Measurements from ENCODE around the gene SORL1-AS1.

Gene SORL1-AS1

DNA sequence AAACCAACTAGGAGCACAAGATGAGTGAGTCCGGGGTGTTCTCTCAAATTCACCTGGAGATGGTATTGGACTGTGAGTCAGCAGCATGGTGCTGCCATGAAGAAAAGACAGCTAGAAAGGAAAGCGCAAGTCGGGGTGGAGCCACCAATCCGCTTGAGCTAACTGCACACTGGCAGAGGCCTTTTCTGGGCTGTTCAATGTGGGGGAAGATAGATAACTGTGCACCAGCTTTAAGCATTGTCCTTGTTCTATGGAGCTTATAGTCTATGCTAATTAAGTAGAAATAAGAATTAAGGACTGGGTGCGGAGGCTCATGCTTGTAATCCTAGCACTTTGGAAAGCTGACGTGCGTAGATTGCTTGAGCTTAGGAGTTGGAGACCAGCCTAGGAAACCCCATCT lies 21.9 kb upstream of the SORL1-AS1 start:
- H3K27me3 ChIP-seq: no peaks in the 10 kb centered on the region
- H3K27ac ChIP-seq: no peak overlapping the region
- peaks cover 0 to 22% of the 10 kb centered on the region in 2 donors for H3K36me3 ChIP-seq
- no peak for DNase-seq
- H3K9me3 ChIP-seq: no peaks in the 10 kb centered on the region
- H3K4me3 ChIP-seq: no peak overlapping the region
- no peak for ATAC-seq
- H3K4me1 ChIP-seq: peaks cover 0 to 24% of the 10 kb centered on the region in 2 donors
- TF ChIP-seq, protein P1, sequence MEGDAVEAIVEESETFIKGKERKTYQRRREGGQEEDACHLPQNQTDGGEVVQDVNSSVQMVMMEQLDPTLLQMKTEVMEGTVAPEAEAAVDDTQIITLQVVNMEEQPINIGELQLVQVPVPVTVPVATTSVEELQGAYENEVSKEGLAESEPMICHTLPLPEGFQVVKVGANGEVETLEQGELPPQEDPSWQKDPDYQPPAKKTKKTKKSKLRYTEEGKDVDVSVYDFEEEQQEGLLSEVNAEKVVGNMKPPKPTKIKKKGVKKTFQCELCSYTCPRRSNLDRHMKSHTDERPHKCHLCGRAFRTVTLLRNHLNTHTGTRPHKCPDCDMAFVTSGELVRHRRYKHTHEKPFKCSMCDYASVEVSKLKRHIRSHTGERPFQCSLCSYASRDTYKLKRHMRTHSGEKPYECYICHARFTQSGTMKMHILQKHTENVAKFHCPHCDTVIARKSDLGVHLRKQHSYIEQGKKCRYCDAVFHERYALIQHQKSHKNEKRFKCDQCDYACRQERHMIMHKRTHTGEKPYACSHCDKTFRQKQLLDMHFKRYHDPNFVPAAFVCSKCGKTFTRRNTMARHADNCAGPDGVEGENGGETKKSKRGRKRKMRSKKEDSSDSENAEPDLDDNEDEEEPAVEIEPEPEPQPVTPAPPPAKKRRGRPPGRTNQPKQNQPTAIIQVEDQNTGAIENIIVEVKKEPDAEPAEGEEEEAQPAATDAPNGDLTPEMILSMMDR (IDR thresholded peaks at IDR 0.05): no peak
- intact Hi-C loops (cut with DNase I): no loop called here

DNA sequence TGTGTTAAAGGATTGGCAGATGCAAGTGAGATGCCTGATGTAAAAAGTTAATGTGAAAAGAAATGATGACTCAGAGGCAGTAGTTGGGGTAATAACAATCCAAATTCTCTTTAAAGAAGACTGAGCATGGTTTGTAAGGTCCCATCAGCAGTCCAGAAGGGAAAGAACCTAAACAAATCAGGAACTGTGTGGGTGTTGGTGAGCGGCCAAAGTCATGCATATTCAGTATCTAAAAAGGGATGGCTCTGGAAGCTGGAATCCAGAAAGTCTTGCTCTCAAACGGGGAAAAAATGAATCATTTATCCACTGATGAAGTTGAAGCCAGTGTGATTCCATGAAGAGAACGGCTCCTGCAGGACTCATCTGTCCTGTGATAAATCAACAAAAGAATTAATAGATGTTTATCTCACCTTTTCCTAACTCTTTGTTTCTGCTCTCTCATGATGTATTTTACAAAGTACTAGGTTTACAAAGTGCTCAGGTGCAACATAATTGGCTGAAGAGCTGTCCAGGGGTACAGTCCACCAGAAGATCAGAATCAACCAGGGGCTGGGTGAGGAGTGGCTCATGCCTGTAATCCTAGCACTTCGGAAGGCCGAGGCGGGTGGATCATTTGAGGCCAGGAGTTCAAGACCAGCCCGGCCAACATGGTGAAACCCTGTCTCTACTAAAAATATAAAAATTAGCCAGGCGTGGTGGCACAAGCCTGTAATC lies 20.5 kb upstream of the SORL1-AS1 start:
- no peak overlapping the region for H3K4me3 ChIP-seq
- no peaks in the 10 kb centered on the region for H3K27me3 ChIP-seq
- no peaks in the 10 kb centered on the region for H3K9me3 ChIP-seq
- intact Hi-C loops (cut with DNase I): no loop called here
- H3K4me1 ChIP-seq: peaks cover 0 to 20% of the 10 kb centered on the region in 2 donors
- ATAC-seq (peak; percentile 34), DNase-seq (no peak)
- no peak overlapping the region for H3K27ac ChIP-seq
- TF ChIP-seq, protein P1 (IDR thresholded peaks at IDR 0.05): no peak
- H3K36me3 ChIP-seq: peaks cover 0 to 22% of the 10 kb centered on the region in 2 donors

DNA sequence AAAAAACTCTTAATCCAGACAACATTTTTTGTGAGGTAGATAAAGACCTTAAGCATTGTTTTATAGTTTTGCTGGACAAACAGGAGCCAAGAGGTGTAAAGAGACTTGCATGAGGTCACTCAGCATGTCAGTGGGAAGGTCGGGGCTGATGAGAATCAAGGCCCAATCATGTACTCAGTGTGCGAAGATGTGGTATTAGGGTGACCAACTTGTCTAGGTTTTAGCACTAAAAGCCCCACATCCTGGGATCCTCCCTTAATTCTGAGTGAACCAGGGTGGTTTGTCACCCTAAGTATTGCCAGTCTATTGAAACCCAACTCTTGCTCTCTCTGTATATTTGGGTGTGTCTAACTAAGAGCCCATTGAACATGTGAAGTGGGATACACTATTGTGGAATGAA lies 19.5 kb upstream of the SORL1-AS1 start:
- DNase-seq (no peak), ATAC-seq (no peak)
- Histone ChIP-seq H3K36me3 (peaks cover 0 to 22% of the 10 kb centered on the region in 2 donors), H3K27me3 (no peaks in the 10 kb centered on the region), H3K4me3 (no peak overlapping the region), H3K4me1 (peaks cover 8 to 26% of the 10 kb centered on the region in 2 donors), H3K9me3 (no peaks in the 10 kb centered on the region), H3K27ac (no peak overlapping the region)
- intact Hi-C loops (cut with DNase I): no loop called here
- TF ChIP-seq, protein P1 (IDR thresholded peaks at IDR 0.05): no peak

DNA sequence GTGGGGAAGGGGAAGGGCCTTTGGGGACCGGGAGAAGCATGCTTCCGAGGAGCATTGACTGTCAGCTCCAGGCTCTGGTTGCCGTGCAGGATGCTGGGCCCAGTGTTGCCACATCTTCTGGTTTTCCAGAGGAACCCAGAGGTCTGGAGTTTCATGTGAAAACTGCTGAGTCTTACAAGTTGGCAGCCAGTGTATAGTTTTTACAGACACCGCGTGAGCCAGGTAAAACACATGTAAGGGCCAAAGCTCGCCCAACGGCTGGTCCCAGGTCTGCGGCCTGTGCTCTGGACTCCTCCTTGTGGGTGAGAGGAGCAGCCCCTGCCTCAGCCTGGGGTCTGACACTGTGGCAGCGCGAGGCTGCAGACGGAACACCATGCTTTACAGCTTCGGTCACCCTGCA lies 18.4 kb upstream of the SORL1-AS1 start:
- intact Hi-C loops (cut with DNase I): no loop called here
- Histone ChIP-seq H3K9me3 (no peaks in the 10 kb centered on the region), H3K27me3 (no peaks in the 10 kb centered on the region), H3K27ac (no peak overlapping the region), H3K36me3 (peaks cover 0 to 22% of the 10 kb centered on the region in 2 donors), H3K4me3 (no peak overlapping the region), H3K4me1 (peaks cover 20 to 37% of the 10 kb centered on the region in 2 donors)
- DNase-seq (no peak), ATAC-seq (no peak)
- TF ChIP-seq, protein P1 (IDR thresholded peaks at IDR 0.05): no peak

DNA sequence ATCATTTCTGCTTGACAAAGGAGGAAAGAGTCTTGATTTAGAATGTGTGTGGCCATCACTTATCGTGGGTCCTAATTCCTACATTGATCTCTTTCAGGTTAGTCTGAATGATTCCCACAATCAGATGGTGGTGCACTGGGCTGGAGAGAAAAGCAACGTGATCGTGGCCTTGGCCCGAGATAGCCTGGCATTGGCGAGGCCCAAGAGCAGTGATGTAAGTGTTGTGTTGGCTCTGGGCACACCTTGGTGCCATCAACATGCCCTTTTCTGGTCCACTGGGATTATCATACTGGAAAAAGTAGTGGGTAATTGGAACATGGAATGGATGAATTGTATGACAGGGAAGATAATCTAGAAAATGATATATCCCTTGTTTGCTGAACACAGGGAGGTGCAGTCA lies 17.1 kb upstream of the SORL1-AS1 start:
- Histone ChIP-seq H3K4me3 (no peak overlapping the region), H3K36me3 (peaks cover 0 to 18% of the 10 kb centered on the region in 2 donors), H3K27ac (no peak overlapping the region), H3K9me3 (no peaks in the 10 kb centered on the region), H3K27me3 (no peaks in the 10 kb centered on the region), H3K4me1 (peaks cover 25 to 50% of the 10 kb centered on the region in 2 donors)
- intact Hi-C loops (cut with DNase I): no loop called here
- TF ChIP-seq, protein P1 (IDR thresholded peaks at IDR 0.05): no peak
- no peak for DNase-seq
- no peak for ATAC-seq
